HCT116 (cell line): ENCODE measurements around the gene SSH2. TPM values are rescaled to one million over a fixed set of nuclear protein-coding genes. Genes with fewer than 3 reads are reported as not detected.

ENCODE experiments used
- ATAC-seq: fragments of 200-7000 bp; cut with Tn5 transposase; 2 replicates; pipeline ENCODE4 v1.9.1; 2020; ENCODE audit warnings: mild to moderate bottlenecking, moderate library complexity
- BruUV-seq: library from RNA; stranded (reverse); fragments of 400-500 nt; replicated peaks from 2 replicates; lab custom pipeline; 2021; lab: Mats Ljungman, UMichigan
- CTCF ChIA-PET: fragments of 300-600 bp; sonication (Branson Sonifier 250); formaldehyde crosslinking; loops from one replicate; lab custom pipeline; 2021; ENCODE audit warnings: antibody characterized with exemption; lab: Charles Lee
- POLR2A ChIA-PET: fragments of 300-600, 350-600 bp; sonication (Branson Sonifier 250); formaldehyde crosslinking; loops from one replicate; lab custom pipeline; 2021; ENCODE audit warnings: antibody characterized with exemption; lab: Charles Lee
- RAD21 ChIA-PET, 2 experiments: fragments of 300-600 bp; sonication (Branson Sonifier 250); formaldehyde crosslinking; loops; one replicate each; lab custom pipeline; 2023; ENCODE audit warnings: low total read pairs in 2 of 2; ENCODE audit not compliant: uncharacterized antibody in 2 of 2, unreplicated experiment in 2 of 2, low non-redundant PET in 1 of 2; lab: Charles Lee
- DNase-seq: peaks from one replicate; pipeline ENCODE4 v3.0.0-alpha.2; 2010; ENCODE audit warnings: low read depth, low spot score
- H2AFZ ChIP-seq: fragments of 200-600 bp; shearing (Covaris generic), sonication (generic); 2 replicates; pipeline ENCODE4 v1.6.1; 2017; ENCODE audit warnings: low read depth, mixed run types, mixed read lengths, antibody characterized with exemption, low read length; ENCODE audit not compliant: poor library complexity, severe bottlenecking
- H3K27ac ChIP-seq: 2 replicates; pipeline ENCODE4 v1.5.1; 2012; ENCODE audit warnings: low read depth, low read length
- H3K27me3 ChIP-seq: fragments of 200-600 bp; sonication (generic); 2 replicates; pipeline ENCODE4 v1.6.1; 2016; ENCODE audit warnings: mixed run types, low read length, mixed read lengths; ENCODE audit not compliant: insufficient read depth
- H3K36me3 ChIP-seq, 2 experiments: fragments of 200-500 bp in 1 of 2; fragments of 200-600 bp in 1 of 2; sonication (Bioruptor generic) in 1 of 2; sonication (generic) in 1 of 2; 2 replicates each; pipeline versions ENCODE4 v1.5.1 to v1.6.1; 2014 to 2016; ENCODE audit warnings: low read length in 2 of 2, inconsistent platforms in 1 of 2, mixed read lengths in 1 of 2, mixed run types in 1 of 2; ENCODE audit not compliant: insufficient read depth in 2 of 2, control insufficient read depth in 1 of 2
- H3K4me1 ChIP-seq, 2 experiments: fragments of 200-600 bp in 1 of 2; sonication (generic) in 1 of 2; 2 replicates each; pipeline versions ENCODE4 v1.5.1 to v1.6.1; 2012 to 2017; ENCODE audit warnings: low read length in 2 of 2, inconsistent platforms in 1 of 2, mild to moderate bottlenecking in 1 of 2, mixed read lengths in 1 of 2, mixed run types in 1 of 2, moderate library complexity in 1 of 2; ENCODE audit not compliant: insufficient read depth in 2 of 2, control insufficient read depth in 1 of 2
- H3K4me2 ChIP-seq: fragments of 200-600 bp; sonication (generic); 2 replicates; pipeline ENCODE4 v1.6.1; 2017; ENCODE audit warnings: mixed run types, low read length, mixed read lengths
- H3K4me3 ChIP-seq, 2 experiments: fragments of 200-600 bp in 1 of 2; sonication (generic) in 1 of 2; replicated peaks in 1 of 2; 2 replicates each; pipeline ENCODE4 v1.5.1; 2011 to 2016; ENCODE audit warnings: low read length in 2 of 2, control low read depth in 1 of 2, low read depth in 1 of 2, mild to moderate bottlenecking in 1 of 2, mixed read lengths in 1 of 2, mixed run types in 1 of 2
- H3K79me2 ChIP-seq: fragments of 200-600 bp; sonication (generic); 2 replicates; pipeline ENCODE4 v1.6.1; 2017; ENCODE audit warnings: mild to moderate bottlenecking, mixed run types, low read length, moderate library complexity, mixed read lengths; ENCODE audit not compliant: insufficient read depth
- H3K9ac ChIP-seq: fragments of 200-600 bp; sonication (generic); 2 replicates; pipeline ENCODE4 v1.6.1; 2016; ENCODE audit warnings: low read length, mixed read lengths
- H3K9me2 ChIP-seq: fragments of 200-600 bp; sonication (generic), shearing (Covaris generic); 2 replicates; pipeline ENCODE4 v1.6.1; 2017; ENCODE audit warnings: mixed run types, mild to moderate bottlenecking, moderate library complexity; ENCODE audit not compliant: insufficient read depth
- H3K9me3 ChIP-seq, 2 experiments: fragments of 200-500 bp in 1 of 2; fragments of 200-600 bp in 1 of 2; sonication (Bioruptor generic) in 1 of 2; sonication (generic) in 1 of 2; 2 replicates each; pipeline ENCODE4 v1.6.1; 2014 to 2017; ENCODE audit warnings: low read length in 2 of 2, mixed read lengths in 2 of 2, inconsistent platforms in 1 of 2, low read depth in 1 of 2, mild to moderate bottlenecking in 1 of 2, mixed run types in 1 of 2, moderate library complexity in 1 of 2; ENCODE audit not compliant: control insufficient read depth in 1 of 2, insufficient read depth in 1 of 2
- H4K20me1 ChIP-seq: fragments of 200-600 bp; sonication (generic), shearing (Covaris generic); 2 replicates; pipeline ENCODE4 v1.6.1; 2017; ENCODE audit warnings: mixed run types, mild to moderate bottlenecking, moderate library complexity; ENCODE audit not compliant: insufficient read depth
- CBX3 ChIP-seq: IDR thresholded peaks from 2 replicates; pipeline ENCODE4 v1.6.1; 2012; ENCODE audit warnings: low read depth
- CTCF ChIP-seq, 3 experiments: fragments of 200-600 bp in 1 of 3; sonication (generic) in 1 of 3; IDR thresholded peaks in 2 of 3; conservative IDR thresholded peaks in 1 of 3; 2 replicates each; pipeline ENCODE4 v1.5.1; 2012 to 2017; ENCODE audit warnings: low read depth in 2 of 3, low read length in 2 of 3, antibody characterized with exemption in 1 of 3, borderline replicate concordance in 1 of 3, control low read depth in 1 of 3, mild to moderate bottlenecking in 1 of 3, mixed read lengths in 1 of 3, mixed run types in 1 of 3, moderate library complexity in 1 of 3; ENCODE audit not compliant: insufficient read depth in 1 of 3
- EGR1 ChIP-seq: IDR thresholded peaks from 2 replicates; pipeline ENCODE4 v1.6.1; 2012; ENCODE audit warnings: low read depth
- MAX ChIP-seq: IDR thresholded peaks from 2 replicates; pipeline ENCODE4 v1.6.1; 2012
- TCF7L2 ChIP-seq: IDR thresholded peaks from 2 replicates; pipeline ENCODE4 v1.7.0; 2011; ENCODE audit warnings: borderline replicate concordance, inconsistent platforms; ENCODE audit not compliant: insufficient read depth, insufficient read length; ENCODE audit errors: extremely low read depth
- ZFX ChIP-seq: fragments of 450-650 bp; IDR thresholded peaks from 2 replicates; pipeline ENCODE4 v1.6.1; 2017
- ZNF274 ChIP-seq: fragments of 200-500 bp; sonication (Bioruptor generic); IDR thresholded peaks from 2 replicates; pipeline ENCODE4 v1.6.1; 2014; ENCODE audit warnings: mild to moderate bottlenecking, low read depth, low read length, inconsistent platforms
- intact Hi-C: fragments of 100-400 bp; cut with micrococcal nuclease; formaldehyde crosslinking; loops from 2 replicates; pipeline ENCODE4 v1.10.0; 2022
- total RNA-seq: library from RNA; stranded (reverse); gene quantifications from one replicate; pipeline ENCODE4 v1.2.1, GENCODE V29; 2021; ENCODE audit not compliant: unreplicated experiment
- TF ChIP-seq, protein P1 (sequence below): IDR thresholded peaks from 2 replicates; pipeline ENCODE4 v1.6.1; 2011; ENCODE audit warnings: mild to moderate bottlenecking, low read length, moderate library complexity; ENCODE audit not compliant: insufficient replicate concordance; ENCODE audit errors: extremely low read depth

Gene SSH2
- total RNA-seq, 1 experiment from 2014 or later = 17.0 TPM

DNA sequence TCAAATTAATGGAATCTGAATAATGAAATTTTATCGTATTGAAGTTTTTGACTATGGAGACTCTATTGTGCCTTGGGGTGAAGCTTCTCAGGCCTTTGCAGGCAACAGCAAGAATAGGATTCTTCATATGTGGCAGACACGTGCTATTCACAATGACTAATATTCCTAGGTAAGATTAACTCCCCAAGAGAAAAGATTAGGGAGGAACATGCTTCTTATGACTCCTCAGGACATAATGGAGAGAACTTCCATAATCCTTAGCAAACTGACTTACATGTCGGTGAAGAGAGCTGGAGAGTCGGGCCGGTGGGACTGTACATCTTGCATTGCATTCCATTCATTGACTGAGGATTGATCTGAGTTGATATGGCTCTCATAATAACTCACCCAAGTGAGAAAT lies 258.4 kb downstream of the SSH2 start:
- Histone ChIP-seq H3K79me2 (no peaks in the 10 kb centered on the region), H3K4me2 (no peak overlapping the region), H3K27me3 (no peaks in the 10 kb centered on the region), H3K4me3 (no peak overlapping the region), H3K27ac (no peak overlapping the region), H4K20me1 (no peaks in the 10 kb centered on the region), H3K36me3 (no peaks in the 10 kb centered on the region), H3K9me2 (no peaks in the 10 kb centered on the region), H3K9ac (no peak overlapping the region), H3K4me1 (peaks cover 0 to 5% of the 10 kb centered on the region in 2 experiments; a peak in 1 of 4 replicates), H2AFZ (no peak overlapping the region), H3K9me3 (no peaks in the 10 kb centered on the region)
- ChIA-PET RAD21 (no interaction called here), CTCF (no interaction called here), POLR2A (no interaction called here)
- no peak for ATAC-seq
- intact Hi-C loops = no loop called here
- DNase-seq = no peak
- TF ChIP-seq MAX = no peak
- no peak for TF ChIP-seq ZNF274
- no peak for TF ChIP-seq CTCF (IDR thresholded peaks at IDR 0.05 in 2 of 3, conservative IDR thresholded peaks at IDR 0.05 in 1 of 3; ENCODE audit: borderline replicate concordance in 1 of 3, insufficient read depth in 1 of 3, low read depth in 2 of 3, low read length in 2 of 3)
- TF ChIP-seq, protein P1, sequence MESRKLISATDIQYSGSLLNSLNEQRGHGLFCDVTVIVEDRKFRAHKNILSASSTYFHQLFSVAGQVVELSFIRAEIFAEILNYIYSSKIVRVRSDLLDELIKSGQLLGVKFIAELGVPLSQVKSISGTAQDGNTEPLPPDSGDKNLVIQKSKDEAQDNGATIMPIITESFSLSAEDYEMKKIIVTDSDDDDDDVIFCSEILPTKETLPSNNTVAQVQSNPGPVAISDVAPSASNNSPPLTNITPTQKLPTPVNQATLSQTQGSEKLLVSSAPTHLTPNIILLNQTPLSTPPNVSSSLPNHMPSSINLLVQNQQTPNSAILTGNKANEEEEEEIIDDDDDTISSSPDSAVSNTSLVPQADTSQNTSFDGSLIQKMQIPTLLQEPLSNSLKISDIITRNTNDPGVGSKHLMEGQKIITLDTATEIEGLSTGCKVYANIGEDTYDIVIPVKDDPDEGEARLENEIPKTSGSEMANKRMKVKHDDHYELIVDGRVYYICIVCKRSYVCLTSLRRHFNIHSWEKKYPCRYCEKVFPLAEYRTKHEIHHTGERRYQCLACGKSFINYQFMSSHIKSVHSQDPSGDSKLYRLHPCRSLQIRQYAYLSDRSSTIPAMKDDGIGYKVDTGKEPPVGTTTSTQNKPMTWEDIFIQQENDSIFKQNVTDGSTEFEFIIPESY = no peak
- no peak for TF ChIP-seq CBX3
- no peak for TF ChIP-seq EGR1
- no peak for TF ChIP-seq TCF7L2
- no peak for TF ChIP-seq ZFX
- BruUV-seq = no TSS peak
